ENCODE results near the gene TTLL1. TPM values are rescaled to one million over a fixed set of nuclear protein-coding genes. Genes with fewer than 3 reads are reported as not detected.

TTLL1 gene
- total and polyA plus RNA-seq, 2 experiments from 2014 or later: 5.5 to 6.8 TPM

GRCh38 chr22:43015677-43016042, 73.5 kb downstream of the TTLL1 start:
- peak; percentile 5 for ATAC-seq
- H3K36me3 Mint-ChIP-seq (ENCODE audit: low read depth): peaks cover 8% of the 10 kb centered on the region
- peak overlapping the region; percentile 78 for H2AFZ ChIP-seq

More at GRCh38 chr22:43015677-43016042, 73.5 kb downstream of the TTLL1 start:
- Histone ChIP-seq H3K4me1 (ENCODE audit: insufficient read depth) (peaks cover 29% of the 10 kb centered on the region), H3F3A (replicated peaks; ENCODE audit: low read depth) (peaks cover 9% of the 10 kb centered on the region; the same call in 1 of the 2 replicates), H3K4me3 (peak overlapping the region; percentile 86), H3K27me3 (ENCODE audit: insufficient read depth) (peaks cover 4% of the 10 kb centered on the region; the same call in 1 of the 2 replicates), H3K27ac (ENCODE audit: low read depth) (peak overlapping the region; percentile 57; the same call in 1 of the 2 replicates), H3K79me2 (replicated peaks; ENCODE audit: insufficient read depth) (peaks cover 36% of the 10 kb centered on the region), H3K4me2 (peak overlapping the region; percentile 86), H3K9me2 (ENCODE audit: insufficient read depth) (no peaks in the 10 kb centered on the region), H4K20me1 (replicated peaks; ENCODE audit: insufficient read depth) (peaks cover 28% of the 10 kb centered on the region), H3K36me3 (ENCODE audit: insufficient read depth) (no peaks in the 10 kb centered on the region)
- Mint-ChIP-seq H3K27ac (no peak overlapping the region), H3K27me3 (ENCODE audit: insufficient read depth, low read depth, poor library complexity) (peaks cover 8% of the 10 kb centered on the region), H3K4me3 (peak overlapping the region; percentile 97), H3K9me3 (peaks cover 4% of the 10 kb centered on the region), H3K4me1 (peaks cover 19% of the 10 kb centered on the region)
- TF ChIP-seq STAT1 (IDR thresholded peaks at IDR 0.05; ENCODE audit: unreplicated experiment) (no peak), EZH2phosphoT487 (IDR thresholded peaks at IDR 0.05; ENCODE audit: unreplicated experiment) (no peak), REST (IDR thresholded peaks at IDR 0.05; ENCODE audit: unreplicated experiment) (no peak), CTCF (conservative IDR thresholded peaks at IDR 0.05; ENCODE audit: low read depth in 2 of 2) (no peak), CREB1 (CRISPR knock-in tag; IDR thresholded peaks at IDR 0.05; ENCODE audit: low read depth) (no peak), ZNF114 (CRISPR knock-in tag; IDR thresholded peaks at IDR 0.05) (no peak), POLR2AphosphoS5 (IDR thresholded peaks at IDR 0.05; ENCODE audit: low read depth) (no peak), ZNF462 (CRISPR knock-in tag; IDR thresholded peaks at IDR 0.05) (no peak), ZNF331 (CRISPR knock-in tag; IDR thresholded peaks at IDR 0.05; ENCODE audit: low read depth) (no peak), ETS1 (IDR thresholded peaks at IDR 0.05) (no peak), EZH2 (IDR thresholded peaks at IDR 0.05; ENCODE audit: low read depth, unreplicated experiment) (no peak)
- no peak for DNase-seq (ENCODE audit: low spot score)

Data from GM23338 (cell line).